HL-60/S4 treated with phorbol 12-myristate 13-acetate at 8.2 ng/mL for 4 days and 3 days (cell line): ENCODE data around the gene INHBC.
"Not testable (repeated sequence)": the region's sequence is repeated elsewhere in the genome, so short reads cannot be mapped to it uniquely, and the experiment has no call there.

Experiments
- in situ Hi-C: fragments of 300-500 bp; cut with MboI; formaldehyde crosslinking; loops from 2 replicates; pipeline ENCODE4 v1.15.0; 2022; ENCODE audit warnings: low sequenced_read_pairs

The INHBC gene

GRCh38 chr12:57428965-57429364, 5.6 kb upstream of the INHBC start:
- in situ Hi-C loops = no loop called here

DNA sequence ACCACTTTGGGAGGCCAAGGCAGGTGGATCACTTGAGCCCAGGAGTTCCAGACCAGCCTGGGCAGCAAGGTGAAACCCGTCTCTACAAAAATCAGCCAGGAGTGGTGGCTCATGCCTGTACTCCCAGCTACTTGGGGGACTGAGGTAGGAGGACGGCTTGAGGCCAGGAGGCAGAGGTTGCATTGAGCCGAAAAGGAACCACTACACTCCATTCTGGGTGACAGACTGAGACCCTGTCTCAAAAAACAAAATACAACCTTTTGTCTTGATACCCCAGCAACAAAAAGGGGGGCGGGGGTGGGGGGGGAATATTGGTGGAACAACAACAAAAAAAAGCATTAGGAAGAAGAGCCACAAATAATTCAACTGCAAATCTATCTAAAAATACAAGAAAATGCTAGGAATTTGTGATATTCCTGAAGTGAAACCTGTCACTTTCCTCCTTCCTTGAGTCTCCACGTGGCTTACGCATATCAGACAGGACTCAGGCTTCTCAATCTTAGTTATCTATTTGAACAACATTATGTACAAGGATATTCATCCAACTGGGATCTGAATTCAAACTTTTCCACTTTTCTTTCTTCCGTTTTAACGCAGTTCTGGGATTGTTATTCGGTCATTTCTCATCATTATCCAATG, 5.0 kb upstream of the INHBC start:
- in situ Hi-C loops = no loop called here

DNA sequence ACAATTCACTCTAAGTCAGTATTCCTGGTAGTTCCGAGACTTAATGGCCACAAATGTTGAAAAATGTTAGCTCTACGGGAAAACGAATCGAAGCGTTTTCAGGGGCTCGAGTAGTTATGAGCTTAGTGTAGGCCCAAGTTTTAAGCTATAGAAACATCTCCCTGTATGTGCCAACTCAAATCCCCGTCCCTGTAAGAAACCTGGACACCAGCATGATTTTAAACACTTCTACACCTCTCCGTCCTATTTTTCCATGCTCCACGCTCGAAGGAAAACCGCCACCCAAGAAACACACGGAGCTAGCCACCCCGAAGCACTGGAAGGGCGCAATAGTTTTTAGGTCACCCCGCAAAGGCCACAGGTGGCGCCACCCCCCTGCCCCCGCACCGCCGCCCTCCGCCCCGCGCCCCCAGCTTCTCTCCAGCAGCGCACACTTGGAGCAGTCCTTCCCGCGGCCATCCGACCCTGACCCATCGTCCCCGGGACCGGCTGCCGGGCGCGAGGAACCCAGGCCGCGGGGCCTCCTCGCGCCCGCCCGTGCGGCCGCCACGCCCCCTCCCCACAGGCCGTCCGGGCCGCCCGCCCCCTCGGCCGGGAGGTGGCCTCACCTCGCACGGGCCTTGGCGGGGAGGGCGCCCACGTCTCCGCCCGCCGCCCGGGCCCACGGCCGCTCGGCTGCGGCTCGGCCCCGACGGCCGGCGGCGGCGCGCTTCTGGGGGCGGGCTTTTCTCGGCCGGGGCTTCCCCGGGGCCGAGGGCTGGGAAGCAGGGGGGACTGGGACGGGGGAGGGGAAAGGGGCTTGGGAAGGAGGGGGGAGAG, 4.3 kb upstream of the INHBC start:
- in situ Hi-C loops = no loop called here

GRCh38 chr12:57430931-57431566, 3.5 kb upstream of the INHBC start, which contains the start of gene R3HDM2:
Gene R3HDM2, minus strand, starts transcription at chr12:57431043. Its CDS starts 120,615 bp downstream, at chr12:57310428.
- in situ Hi-C loops = no loop called here

GRCh38 chr12:57431654-57432188, 2.9 kb upstream of the INHBC start:
- in situ Hi-C loops = no loop called here

DNA sequence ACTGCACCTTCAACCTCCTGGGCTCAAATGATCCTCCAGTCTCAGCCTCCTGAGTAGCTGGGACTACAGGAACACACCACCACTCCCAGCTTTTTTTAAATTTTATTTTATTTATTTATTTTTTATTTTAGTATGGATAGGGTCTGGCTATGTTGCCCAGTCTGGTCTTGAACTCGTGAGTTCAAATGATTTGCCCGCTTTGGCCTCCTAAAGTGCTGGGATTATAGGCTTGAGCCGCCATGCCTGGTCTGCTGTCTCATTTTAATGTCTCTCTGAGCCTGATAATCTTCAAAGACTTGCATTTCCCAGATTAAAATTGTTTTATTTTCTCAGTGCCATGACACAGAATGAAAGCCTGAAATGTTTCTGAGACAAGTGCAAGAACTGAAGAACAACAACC, 1.2 kb upstream of the INHBC start:
- in situ Hi-C loops = no loop called here

DNA sequence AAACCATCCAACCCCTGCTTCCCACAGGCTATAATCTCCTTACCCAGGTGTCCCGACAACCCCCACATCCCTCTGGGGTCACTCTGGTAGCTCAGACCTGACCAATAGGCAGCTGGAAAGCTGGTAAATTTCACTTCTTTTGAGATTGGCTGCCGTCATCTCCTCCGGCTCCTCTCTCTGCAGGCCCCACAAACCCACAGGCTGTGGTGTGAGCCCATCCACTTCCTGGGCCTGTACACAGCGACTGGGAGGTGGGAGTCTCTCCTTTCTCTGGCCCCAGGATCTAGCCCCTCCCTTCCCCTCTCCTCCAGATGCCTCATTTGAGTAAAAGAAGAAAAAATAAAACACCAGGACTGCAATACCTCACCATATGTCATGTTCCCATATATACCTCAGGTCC, 709 bp downstream of the INHBC start:
- in situ Hi-C loops = no loop called here

DNA sequence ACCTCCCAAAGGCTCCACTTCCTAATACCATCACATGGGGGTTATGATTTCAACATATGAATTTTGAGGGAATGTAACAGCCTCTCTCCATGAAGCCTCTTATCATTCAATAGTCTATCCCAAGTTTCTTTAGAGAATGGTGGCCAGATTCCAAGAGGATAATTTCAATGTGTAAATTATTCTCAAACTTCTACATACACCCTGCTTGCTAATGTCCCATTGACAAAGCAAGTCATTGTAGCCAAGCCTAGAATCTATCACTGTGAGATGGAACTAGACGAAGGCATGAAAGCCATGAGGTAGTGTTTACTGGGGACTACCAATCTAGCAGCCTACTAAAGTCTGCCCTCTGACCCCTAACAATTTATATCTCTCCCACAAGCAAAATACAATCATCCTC, 3.8 kb downstream of the INHBC start:
- in situ Hi-C loops = no loop called here

DNA sequence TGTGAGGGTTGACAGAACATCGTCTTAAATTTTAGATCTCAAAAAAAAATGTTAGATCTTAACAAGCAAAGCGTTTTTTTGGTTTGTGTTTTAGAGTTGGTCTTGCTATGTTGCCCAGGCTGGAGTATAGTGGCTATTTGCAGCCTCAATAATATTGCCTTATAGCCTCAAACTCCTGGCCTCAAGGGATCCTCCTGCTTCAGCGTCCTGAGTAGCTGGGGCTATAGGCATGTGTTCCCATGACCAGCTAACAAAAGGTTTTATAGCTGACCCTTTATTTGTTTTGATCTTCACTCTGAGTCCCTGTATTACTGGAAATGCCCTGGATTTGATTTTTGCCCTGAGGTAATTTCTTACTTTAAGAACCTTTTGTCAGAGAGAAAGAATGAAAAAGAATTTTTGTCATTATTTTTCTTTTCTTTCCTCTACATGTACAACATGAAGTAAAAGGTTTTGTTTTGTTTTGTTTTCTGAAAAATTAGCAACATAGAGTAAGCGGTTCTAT, 5.2 kb downstream of the INHBC start:
- in situ Hi-C loops = no loop called here

DNA sequence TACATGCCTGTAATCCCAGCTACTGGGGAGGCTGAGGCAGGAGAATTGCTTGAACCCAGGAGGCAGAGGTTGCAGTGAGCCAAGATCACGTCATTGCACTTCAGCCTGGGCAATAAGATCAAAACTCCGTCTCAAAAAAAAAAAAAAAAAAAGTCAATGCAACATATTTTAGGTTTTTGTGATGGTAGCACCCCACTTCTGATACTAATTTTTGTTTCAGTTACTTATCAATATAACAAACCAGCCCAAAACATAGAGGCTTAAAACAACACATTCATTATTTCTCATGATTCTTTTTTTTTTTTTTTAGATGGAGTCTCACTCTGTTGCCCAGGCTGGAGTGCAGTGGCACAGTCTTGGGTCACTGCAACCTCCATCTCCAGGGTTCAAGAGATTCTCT, 6.8 kb downstream of the INHBC start:
- in situ Hi-C loops = not testable (repeated sequence)

GRCh38 chr12:57441846-57442427, 7.4 kb downstream of the INHBC start:
- in situ Hi-C loops = no loop called here

GRCh38 chr12:57444337-57444736, 9.8 kb downstream of the INHBC start:
- in situ Hi-C loops = not testable (repeated sequence)

- in situ Hi-C loops = no loop called here
These were observed 10.2 kb downstream of the INHBC start for GRCh38 chr12:57444744-57445143.

- in situ Hi-C loops = no loop called here
These were observed 11.8 kb downstream of the INHBC start for GRCh38 chr12:57446292-57446960.

DNA sequence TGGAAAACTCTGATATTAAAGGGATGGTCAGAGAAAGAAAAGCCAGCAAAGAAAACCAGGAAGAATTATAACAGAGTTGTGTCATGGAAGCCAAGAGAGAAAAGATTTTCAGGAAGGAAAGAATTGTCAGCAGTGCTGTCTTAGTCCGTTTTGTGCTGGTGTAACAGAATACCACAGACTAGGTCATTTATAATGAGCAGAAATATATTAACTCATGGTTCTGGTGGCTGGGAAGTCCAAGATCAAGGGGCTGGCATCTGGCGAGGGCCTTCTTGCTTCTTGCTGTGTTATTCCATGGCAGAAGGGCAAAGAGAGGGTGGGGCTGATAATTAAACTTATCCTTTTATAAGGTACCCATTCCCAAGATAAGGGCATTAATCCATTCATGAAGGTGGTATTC, 14.1 kb downstream of the INHBC start:
- in situ Hi-C loops = no loop called here

- in situ Hi-C loops = no loop called here
These were observed 14.8 kb downstream of the INHBC start for GRCh38 chr12:57449375-57449774.

- in situ Hi-C loops = loop anchor here (25.0 kb wide), 1 partner anchor 363 kb away; the partner anchor contains the start of genes NAB2 and NEMP1
These were observed 15.5 kb downstream of the INHBC start for GRCh38 chr12:57450057-57450456.

DNA sequence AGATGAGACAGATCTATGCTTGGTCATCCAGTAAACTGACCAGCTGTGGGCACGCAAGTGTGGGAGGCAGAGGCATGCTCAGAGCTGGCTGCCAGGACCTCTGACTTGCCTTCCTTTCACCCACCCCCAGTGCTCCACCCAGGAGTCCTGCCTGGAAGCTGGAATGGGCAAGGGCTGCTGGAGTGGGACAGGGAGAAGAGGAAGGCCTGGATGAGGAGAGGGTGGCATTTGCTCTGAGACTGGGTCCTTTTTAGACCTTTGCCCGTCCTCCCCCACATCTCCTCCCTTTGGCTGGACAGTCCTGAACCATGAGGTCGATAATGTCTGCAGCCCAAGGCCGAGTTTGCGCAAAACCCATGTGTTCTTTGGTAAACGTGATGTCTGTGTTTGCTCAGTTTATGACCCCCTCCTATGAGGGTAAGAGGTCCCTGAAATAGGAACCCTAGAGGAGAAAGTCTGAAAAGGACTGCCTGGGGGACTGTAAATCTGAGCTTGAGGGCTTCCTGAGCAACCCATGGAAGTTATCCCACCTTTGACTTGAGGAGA, 16.7 kb downstream of the INHBC start:
- in situ Hi-C loops = loop anchor here (25.0 kb wide), 1 partner anchor 364 kb away; the partner anchor contains the start of genes NAB2 and NEMP1

DNA sequence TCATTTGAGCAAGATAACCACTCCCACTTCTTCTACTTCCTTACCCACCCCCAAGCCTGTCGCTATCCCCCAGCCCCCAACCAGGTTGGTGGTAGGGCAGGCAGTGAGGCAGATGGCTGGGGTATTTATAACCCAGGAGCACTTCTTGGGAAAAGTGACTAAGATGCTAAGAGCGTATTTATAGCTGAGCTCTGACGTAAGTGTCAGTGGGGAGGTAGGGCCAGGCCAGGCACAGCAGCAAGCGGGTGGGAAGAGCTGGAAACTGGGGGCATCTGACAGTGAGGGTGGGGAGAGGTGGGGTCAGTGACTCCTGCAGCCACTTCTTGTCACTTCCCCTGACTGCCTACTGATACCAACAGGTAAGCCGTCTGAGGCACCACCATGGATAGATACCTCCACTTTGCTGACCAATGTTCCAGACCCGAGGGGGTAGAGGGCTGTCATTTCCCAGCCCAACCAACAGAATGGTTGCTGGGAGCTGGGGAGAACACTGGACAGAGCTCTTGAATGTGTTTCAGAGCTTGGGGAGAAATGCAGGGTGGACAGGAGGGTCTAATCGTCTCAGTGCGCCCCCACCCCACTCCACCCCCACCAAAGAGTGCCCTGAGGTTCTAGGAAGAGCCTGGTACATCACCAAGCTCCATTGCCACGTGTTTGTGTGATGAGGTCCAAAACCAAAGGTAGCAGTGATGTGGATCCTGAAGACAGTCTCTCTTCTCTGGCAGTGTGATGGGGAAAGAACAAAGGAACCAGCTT, 17.8 kb downstream of the INHBC start:
- in situ Hi-C loops = loop anchor here (25.0 kb wide), 1 partner anchor 365 kb away; the partner anchor contains the start of genes NAB2 and NEMP1
